ENCODE results near the gene CBX8.
"Not testable (repeated sequence)": the region's sequence is repeated elsewhere in the genome, so short reads cannot be mapped to it uniquely, and the experiment has no call there.

CBX8 gene

DNA sequence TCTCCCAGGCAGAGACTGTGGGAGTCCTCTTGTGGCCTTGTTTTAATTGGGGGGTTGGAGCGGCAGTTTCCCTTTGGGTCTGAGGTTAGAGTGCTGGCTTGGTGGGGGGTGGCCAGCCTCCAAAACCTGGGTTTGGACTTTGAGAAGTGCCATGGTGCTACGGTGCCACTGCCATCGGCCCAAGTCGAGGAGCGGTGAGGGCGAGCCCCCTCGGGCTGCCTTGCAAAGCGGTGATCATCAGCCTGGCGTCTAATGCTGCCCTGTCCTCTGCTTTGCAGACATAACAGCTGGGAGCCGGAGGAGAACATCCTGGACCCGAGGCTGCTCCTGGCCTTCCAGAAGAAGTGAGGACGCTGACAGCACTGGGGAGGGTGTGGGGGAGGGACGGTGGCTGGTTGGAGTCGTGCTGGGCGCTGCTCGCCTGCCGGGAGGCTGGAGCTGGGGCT lies 17.8 kb downstream of the CBX8 start:
- no peak for DNase-seq (ENCODE audit: low spot score)

DNA sequence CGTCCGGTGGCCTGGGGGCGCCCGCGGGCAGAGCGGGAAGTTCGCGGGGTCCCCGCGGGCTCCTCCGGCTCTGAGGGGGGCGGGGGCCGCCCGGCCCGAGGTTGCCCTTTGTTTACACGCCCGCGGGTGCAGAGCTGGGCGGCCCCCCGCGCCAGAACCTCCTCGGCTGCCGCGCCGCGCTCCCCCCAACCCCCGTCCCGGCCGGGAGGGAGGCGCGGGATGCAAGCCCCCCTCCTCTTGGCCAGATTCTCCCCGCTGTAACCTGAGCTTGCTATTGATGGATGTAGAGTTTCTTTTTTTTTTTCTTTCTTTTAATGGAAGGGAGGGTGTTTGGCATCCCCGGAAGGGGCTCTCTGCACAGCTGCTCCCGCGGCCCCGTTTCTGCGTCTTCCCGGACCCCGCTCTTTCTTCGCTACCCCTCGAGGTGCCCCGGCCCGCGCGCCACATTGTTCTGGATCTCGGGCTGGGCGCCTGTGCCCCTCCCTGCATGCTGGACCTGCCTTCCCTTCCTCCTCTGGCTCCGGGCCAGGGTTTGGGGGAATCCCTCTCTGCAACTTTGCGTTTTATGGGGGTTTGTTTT lies 18.3 kb downstream of the CBX8 start:
- no peak for DNase-seq (ENCODE audit: low spot score)

DNA sequence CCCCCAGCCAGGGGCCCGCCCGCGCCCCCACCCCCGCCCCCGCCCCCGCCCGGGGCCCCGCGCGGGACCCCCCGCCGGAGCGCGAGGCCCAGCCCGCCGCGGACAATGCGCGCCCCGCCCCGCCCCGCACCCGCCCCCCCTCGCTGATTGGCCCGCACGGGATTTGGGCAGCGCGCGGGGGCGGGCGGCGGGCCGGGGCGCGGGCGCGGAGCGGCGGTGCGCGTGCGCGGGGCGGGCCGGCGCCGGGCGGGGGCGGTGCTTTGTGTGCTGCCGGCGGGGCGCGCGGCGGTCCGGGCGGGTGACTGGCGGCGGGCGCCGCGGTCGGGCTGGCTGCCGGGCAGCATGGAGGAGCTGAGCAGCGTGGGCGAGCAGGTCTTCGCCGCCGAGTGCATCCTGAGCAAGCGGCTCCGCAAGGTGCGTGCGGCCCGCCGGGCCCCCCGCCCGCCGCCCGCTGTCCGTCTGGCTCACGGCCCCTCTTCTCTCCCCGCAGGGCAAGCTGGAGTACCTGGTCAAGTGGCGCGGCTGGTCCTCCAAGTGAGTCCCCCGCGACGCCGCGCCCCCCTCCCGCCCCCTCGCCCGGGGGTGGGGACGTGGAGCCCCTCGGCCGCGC lies 18.9 kb downstream of the CBX8 start, which contains the start of gene CBX2:
Gene CBX2 (plus strand): TSS at position 255 of the 610 bp plus-strand sequence. CDS start 88 bp downstream, at position 343.
- peak; percentile 98 for DNase-seq (ENCODE audit: low spot score)

DNA sequence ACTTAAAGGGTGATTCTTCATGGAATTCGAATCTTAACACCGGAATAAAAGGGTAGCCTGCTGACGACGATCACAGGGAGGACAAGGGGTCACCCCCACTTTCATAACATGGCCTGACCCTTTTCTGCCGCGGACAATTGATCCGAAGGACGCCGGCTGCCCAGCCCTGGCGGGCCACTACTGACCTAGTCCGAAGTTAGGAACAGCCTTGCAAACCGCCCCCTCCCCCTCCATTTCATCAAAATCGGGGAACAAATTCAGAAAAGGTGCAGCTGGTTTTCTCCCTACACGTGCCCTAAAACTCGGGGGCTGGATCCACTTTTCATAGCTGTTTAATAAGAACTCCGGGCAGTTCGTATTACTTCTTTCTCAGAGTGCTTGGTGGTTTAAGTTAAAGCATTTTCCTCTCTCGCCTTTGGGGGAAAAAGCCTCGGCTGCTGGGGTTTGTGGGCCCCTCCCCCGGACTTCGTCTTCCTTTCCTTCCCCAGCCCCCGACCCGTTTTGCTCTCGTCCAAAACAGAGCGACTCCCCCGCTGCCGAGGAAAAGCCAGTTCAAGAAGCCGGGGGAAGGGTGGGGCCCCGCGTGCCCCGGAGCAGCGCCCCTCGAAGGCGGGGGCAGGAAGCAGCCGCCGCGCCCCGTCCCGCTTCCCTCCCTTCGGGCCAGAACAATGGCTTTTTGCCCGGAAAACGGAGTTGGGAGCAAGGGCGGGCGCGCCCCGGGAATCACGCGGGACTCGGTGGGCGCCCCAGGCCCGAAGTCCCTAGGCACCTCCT lies 19.6 kb downstream of the CBX8 start:
- no peak for DNase-seq (ENCODE audit: low spot score)

DNA sequence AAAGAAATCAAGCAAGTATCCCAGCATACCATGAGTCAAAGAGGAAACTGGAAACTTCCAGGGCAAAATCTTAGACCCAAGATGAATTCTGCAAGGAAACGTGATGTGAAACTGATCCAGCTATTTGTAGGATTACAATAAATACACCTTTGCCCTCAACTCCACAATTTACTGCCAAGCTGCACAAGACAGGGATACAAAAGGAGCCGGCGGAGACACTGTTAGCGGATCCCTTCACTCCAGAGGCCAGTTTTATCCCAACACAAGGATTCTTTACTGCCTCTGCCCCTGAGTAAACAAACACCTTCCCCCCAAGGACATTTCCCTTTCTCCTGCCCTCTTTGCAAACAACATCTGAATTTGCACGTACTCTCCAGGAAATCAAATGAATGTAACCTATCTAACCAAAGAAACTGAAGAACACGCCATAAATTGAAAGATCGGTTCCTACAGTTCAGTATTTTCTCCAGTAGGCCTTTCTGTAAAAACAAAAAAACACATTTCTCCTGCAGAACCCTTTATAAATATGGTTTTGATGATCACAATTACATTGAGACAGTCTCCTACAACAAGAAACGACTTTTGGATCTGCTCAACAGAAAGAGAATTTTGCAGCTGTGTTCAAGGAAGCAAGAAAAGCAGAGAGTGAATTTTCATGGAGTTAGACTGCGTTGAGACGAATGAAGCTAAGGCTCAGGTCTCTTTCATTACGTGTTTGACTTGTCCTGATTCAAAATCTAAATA lies 20.3 kb downstream of the CBX8 start:
- DNase-seq (ENCODE audit: low spot score): no peak

DNA sequence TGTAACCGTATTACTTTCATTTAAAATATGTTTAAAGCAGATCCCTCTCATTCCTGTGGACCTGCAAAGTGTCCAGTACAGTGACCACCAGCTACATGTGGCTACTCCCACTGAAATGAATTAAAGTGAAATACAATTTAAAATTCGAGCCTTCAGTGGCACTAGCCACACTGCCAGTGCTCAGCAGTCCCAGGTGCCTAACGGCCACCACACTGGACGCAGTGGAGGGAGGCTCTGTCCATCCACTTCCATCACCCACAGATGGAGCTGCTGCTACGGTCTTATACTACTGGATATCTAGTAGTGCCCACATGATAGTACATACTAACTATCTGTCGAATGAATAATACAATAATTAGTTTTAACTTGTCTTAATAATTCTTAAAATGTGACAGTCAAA lies 21.2 kb downstream of the CBX8 start:
- no peak for DNase-seq (ENCODE audit: low spot score)

DNA sequence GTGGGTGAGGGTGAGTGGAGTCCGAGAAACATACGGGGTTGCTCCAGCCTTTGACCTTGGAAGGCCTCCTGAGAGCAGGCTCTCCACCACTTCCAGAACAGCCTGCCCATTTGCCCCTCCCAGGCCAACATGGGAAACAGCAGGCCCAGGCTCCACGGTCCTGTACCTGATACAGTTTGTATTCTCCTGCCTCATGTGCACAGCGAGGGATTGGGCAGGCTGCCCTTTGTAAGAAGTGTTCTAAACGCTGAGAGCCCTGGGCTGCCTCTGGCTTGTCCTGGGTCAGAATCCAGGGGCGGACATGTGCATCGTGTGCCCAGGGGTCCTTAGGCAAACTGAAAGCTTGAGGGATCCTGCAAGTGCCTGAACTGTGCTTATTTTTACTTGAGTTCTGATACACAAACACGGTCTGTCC lies 22.3 kb downstream of the CBX8 start:
- no peak for DNase-seq (ENCODE audit: low spot score)

DNA sequence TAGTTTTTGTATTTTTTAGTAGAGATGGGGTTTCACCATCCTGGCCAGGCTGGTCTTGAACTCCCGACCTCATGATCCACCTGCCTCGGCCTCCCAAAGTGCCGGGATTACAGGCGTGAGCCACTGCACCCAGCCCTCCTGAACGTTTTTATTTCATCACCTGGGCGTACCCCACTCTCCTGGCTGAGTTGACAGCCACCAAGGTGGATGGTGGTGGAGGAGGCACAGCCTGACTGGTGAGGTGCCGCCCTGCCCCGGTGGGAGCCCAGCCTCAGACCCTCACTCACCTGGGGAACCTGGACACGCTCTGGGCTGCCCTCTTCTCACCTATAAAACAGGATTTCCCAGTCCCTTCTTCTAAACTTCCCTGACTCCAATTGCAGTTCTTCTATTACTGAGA lies 24.2 kb downstream of the CBX8 start:
- not testable (repeated sequence) for DNase-seq (ENCODE audit: low spot score)

DNA sequence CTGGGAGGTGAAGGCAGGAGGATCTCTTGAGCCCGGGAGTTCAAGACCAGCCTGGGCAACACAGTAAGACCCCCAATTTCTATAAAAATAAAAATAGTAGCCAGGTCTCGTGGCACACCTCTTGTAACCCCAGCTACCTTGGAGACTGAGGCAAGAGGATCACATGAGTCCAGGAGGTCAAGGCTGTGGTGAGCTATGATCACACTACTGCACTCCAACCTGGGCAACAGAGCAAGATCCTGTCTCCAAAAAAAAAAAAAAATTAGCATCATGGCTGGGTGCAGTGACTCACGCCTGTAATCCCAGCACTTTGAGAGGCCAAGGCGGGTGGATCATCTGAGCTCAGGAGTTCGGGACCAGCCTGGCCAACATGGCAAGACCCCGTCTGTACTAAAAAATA lies 25.6 kb downstream of the CBX8 start:
- DNase-seq (ENCODE audit: low spot score): no peak

DNA sequence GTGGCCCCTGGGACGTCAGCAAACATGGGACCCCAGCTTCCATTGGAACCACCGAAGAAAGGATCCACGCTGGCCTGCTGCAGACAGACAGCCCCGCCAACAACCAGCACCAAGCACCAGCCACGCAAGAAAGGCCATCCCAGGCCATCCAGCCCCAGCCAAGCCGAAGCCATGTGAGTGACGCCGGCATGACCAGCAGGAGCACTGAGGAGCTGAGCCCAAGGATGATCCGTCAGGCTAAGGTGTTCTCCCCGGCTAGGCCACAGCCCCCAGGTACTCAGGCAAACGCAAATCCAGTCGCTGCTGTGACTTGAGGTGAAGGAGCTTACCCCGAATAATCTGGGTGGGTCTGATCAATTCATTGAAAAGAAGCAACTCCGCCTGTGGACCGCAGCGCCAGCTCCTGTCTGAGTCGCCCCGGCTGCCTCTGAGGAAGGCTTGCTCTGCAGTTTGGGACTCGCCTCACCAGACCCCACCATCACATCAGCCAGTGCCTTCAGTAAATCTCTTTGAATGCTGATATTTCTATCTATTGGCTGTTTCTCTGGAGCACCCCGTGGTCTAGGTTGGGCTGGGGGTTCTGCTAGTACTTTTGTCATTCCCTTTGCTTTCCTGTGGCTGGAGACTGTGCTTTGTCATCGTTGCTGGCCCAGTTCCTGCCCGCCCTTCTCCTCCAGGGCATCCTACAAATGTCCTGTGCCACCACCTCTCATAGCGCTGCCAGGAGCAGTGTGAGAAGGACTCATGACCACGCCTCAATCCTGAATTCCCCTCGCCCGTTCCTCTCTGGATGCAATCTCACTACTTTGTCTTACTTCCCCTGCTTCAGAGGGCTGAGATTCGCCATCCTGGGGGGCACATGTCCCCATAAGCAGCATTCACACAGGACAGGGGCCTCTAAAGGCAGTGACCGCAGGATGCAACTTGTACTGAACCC lies 27.0 kb downstream of the CBX8 start:
- no peak for DNase-seq (ENCODE audit: low spot score)

DNA sequence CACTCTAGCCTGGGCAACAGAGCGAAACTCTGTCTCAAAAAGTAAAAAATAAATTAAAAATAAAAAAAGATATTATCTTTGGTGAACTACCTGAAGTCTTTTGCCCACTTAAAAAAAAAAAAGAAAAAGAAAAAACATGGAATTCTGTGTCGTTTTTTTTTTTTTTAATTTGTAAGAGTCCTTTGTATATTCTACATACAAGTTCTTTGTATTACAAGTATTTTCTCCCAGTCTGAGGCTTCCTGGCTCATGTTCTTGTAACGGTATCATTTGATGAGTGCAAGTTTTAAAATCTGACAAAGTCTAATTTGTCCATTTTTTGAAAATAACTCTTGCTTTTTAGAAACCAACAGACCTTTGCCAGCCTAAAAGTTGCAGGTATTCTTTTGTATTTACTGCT lies 31.2 kb downstream of the CBX8 start:
- DNase-seq (ENCODE audit: low spot score): no peak

DNA sequence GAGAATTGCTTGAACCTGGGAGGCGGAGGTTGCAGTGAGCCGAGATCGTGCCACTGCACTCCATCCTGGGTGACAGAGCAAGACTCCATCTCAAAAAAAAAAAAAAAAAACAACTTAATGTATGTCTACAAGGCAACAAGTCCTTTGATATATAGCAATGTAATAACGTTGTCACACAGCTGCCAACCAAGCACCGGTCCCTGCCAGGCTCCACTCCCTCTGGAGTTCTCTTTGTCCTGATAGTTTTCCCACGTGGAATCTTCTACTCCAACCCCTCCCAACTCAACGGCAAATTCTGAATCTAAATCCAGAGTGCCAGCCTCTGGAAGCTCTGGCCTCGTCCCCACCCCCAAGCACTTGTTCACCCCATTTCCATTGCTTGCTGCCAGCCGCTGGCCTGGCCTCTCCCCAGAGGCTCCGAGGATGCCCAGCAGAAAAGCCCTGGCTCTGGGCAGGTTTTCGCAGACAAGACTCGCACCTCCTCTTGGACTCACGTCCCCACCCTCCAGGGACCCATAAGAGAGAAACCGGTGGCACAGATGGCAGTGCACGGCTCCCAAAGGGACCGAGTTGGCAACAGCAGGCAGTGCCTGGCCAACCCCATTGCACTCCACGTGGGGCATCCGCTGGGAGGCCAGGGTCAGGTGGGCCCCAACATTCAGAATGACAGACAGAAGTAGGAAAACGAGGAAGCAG lies 34.8 kb downstream of the CBX8 start:
- no peak for DNase-seq (ENCODE audit: low spot score)

DNA sequence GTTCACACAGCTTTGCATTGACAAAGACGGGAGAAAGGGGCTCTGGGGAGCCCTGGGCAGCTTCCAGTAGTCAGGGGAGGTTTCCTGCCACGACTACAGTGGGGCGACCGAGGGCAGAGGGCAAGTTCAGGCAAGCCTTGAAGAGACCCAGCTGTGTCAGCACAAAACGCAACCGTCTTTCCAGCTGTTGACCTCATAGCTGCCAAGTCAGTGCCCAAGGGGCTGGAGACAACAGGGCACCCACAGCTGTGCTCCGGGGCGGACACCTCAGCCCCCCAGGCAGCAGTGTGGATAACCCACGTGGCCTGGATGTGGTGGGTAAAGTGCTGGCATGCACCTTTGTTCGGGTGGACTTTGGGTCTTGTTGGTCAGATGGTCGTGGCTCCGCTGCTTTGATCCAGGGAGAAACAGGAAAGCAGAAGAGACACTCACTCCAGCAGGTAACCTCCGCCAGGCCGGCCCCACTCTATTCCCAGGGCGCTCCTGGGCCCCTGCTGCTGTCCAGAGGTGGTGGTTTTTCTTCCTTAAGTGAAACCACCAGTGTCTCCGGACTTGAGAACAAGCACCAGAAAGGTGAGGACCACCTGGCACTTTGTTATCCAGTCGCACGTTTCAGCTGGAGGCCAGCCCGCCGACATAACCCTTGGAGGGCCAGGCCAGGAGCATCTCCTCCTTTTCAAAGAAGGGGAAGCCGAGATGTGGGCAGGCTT lies 36.5 kb downstream of the CBX8 start:
- no peak for DNase-seq (ENCODE audit: low spot score)

DNA sequence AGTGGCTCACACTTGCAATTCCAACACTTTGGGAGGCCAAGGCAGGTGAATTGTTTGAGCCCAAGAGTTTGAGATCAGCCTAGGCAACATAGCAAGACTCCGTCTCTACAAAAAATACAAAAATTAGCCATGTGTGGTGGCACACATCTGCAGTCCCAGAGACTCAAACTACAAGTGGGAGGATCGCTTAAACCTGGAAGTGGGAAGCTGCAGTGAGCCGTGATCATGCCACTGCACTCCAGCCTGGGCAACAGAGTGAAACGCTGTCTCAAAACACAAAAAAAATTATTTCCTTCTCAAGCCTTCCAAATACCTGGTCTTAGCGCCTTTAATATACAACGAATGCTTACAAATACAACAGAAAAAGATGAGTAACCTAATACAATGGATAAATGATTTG lies 38.6 kb downstream of the CBX8 start:
- no peak for DNase-seq (ENCODE audit: low spot score)

DNA sequence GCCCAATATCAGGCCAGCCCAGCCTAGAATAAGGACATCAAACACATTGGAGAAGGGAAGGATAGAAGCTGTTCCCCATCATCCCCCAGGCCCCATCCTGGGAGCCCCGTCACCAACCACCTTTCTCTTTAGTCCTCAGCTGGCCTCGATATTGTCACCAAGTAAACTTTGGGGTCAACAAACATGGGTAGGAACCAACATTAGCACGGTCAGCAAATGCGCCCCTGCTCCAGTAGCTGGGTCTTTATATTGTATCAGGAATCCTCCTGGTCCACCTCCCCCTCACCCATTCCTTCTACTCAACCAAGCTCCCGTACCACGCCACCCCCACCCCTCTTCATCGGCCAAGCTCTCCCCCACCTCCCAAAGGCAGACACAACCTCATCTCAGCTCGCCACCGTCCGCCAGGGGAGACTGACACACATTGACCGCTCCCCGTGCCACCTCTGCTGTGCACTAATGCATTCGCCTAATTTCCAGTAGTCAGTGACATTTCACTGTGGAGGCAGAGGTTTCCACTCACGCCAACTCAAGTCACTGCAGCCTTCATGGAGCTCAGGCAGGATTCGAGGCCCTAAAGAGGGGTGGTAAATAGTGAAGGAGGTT lies 39.6 kb downstream of the CBX8 start:
- DNase-seq (ENCODE audit: low spot score): no peak

DNA sequence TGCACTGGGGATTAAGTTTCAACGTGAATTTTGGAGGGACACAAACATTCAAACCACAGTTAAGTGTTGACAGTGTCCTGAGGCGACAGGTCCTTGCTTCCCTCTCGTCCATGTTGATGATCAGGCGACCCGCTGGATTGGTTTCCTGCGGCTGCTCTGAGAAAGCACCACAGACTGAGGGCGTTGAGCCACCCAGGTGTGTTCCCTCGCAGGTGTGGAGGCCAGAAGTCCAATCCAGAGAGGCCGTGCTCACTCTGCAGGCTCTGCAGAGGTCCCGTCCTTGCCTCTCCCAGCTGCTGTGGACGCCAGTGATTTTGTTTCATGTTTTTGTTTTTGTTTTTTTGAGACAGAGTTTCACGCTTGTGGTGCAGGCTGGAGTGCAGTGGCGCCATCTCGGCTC lies 41.3 kb downstream of the CBX8 start:
- DNase-seq (ENCODE audit: low spot score): no peak

DNA sequence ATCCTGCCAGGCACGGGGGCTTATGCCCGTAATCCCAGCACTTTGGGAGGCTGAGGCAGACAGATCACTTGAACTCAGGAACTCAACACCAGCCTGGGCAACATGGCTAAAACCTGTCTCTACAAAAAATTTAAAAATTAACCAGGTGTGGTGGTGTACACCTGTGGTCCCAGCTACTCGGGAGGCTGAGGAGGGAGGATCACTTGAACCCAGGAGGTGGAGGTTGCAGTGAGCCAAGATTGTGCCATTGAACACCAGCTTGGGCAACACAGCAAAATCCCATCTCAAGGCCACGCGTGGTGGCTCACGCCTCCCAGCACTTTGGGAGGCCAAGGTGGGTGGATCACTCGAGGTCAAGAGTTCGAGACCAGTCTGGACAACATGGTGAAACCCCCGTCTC lies 42.0 kb downstream of the CBX8 start:
- not testable (repeated sequence) for DNase-seq (ENCODE audit: low spot score)

DNA sequence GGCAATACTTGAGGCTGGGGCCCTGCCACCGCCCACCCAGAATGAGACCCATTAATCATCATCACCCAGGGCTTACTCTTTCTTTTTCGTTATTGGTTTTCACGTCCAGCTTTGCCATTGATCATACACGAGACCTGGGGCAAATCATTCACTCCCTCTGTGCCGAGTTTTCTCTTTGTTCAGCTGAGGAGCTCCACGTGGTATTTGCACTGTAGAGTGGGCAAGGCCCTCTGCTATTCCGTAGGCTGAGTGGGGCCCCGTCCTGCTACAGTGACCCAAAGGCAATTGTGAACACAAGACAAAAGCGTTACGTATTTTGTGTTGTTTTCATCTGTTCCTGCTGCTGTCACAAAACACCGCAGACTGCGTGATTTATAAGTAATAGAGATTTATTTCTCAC lies 42.5 kb downstream of the CBX8 start:
- no peak for DNase-seq (ENCODE audit: low spot score)

DNA sequence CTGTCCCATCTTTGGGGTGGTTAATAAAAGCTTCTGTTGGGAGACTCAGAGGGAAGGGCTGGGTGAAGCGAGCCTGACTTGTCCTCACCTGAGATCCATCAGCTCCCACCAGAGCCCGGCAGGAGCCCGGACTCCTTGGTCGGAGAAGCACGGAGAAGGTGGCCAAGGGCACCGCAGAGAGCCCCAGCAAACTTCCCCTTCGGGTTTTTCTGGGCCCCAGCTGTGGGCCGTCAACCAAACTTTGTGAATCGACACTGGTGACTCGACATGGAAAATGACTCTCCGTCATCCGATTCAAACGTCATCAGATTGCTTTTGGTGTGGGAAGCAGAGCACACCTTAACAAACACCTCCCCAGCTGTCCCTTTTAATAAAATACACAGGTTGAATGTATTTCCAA lies 44.7 kb downstream of the CBX8 start:
- DNase-seq (ENCODE audit: low spot score): no peak

Measured in AG08395 (cell line).